A673 (cell line): ENCODE data around the gene MASP2. TPM values are rescaled to one million over a fixed set of nuclear protein-coding genes. Genes with fewer than 3 reads are reported as not detected.

ENCODE experiments used
- BruUV-seq: library from RNA; stranded (reverse); fragments of 400-500 nt; replicated peaks from 2 replicates; lab custom pipeline; 2021; lab: Mats Ljungman, UMichigan
- CTCF ChIA-PET: fragments of 300-600 bp; sonication (Branson Sonifier 250); formaldehyde crosslinking; loops from one replicate; lab custom pipeline; 2022; ENCODE audit warnings: antibody characterized with exemption; lab: Charles Lee
- POLR2A ChIA-PET: fragments of 300-600 bp; sonication (Branson Sonifier 250); formaldehyde crosslinking; loops from one replicate; lab custom pipeline; 2022; ENCODE audit warnings: antibody characterized with exemption; ENCODE audit not compliant: low non-redundant PET; lab: Charles Lee
- DNase-seq: peaks from one replicate; pipeline ENCODE4 v3.0.0-alpha.2; 2015; ENCODE audit warnings: low spot score
- H3K27ac ChIP-seq: fragments of 200-600 bp; sonication (generic); 2 replicates; pipeline ENCODE4 v1.5.1; 2016; ENCODE audit warnings: mixed run types, low read depth, mild to moderate bottlenecking, mixed read lengths, antibody characterized with exemption, low read length; ENCODE audit not compliant: poor library complexity, severe bottlenecking
- H3K27me3 ChIP-seq: fragments of 200-600 bp; sonication (generic); replicated peaks from 2 replicates; pipeline ENCODE4 v1.6.1; 2017; ENCODE audit warnings: mixed run types, low read depth, mild to moderate bottlenecking, mixed read lengths, antibody characterized with exemption, low read length; ENCODE audit not compliant: insufficient read depth, poor library complexity
- H3K36me3 ChIP-seq: fragments of 200-600 bp; sonication (generic); 2 replicates; pipeline ENCODE4 v1.6.1; 2016; ENCODE audit warnings: mixed run types, mild to moderate bottlenecking, mixed read lengths, antibody characterized with exemption, low read length; ENCODE audit not compliant: insufficient read depth, poor library complexity, severe bottlenecking
- H3K4me1 ChIP-seq: fragments of 200-600 bp; sonication (generic); 2 replicates; pipeline ENCODE4 v1.6.1; 2017; ENCODE audit warnings: mixed run types, mild to moderate bottlenecking, mixed read lengths, antibody characterized with exemption, low read length; ENCODE audit not compliant: insufficient read depth, poor library complexity, severe bottlenecking
- H3K4me3 ChIP-seq: fragments of 200-600 bp; sonication (generic); 2 replicates; pipeline ENCODE4 v1.5.1; 2016; ENCODE audit warnings: low read depth, mixed run types, mild to moderate bottlenecking, mixed read lengths, low read length; ENCODE audit not compliant: poor library complexity, severe bottlenecking
- H3K9me3 ChIP-seq: fragments of 200-600 bp; sonication (generic); 2 replicates; pipeline ENCODE4 v1.6.1; 2016; ENCODE audit warnings: mixed run types, low read depth, mild to moderate bottlenecking, mixed read lengths, antibody characterized with exemption, low read length; ENCODE audit not compliant: poor library complexity, severe bottlenecking
- EZH2 ChIP-seq: fragments of 200-600 bp; sonication (generic); IDR thresholded peaks from 2 replicates; pipeline ENCODE4 v1.6.1; 2017; ENCODE audit warnings: borderline replicate concordance, low read depth, mild to moderate bottlenecking, mixed read lengths, antibody characterized with exemption, low read length; ENCODE audit not compliant: poor library complexity, severe bottlenecking
- intact Hi-C: fragments of 100-400 bp; cut with micrococcal nuclease; formaldehyde crosslinking; loops from one replicate; pipeline ENCODE4 v1.10.0; 2022; ENCODE audit not compliant: unreplicated experiment
- total RNA-seq: library from RNA; stranded (reverse); gene quantifications from 2 replicates; pipeline ENCODE4 v1.2.3, GENCODE V29; 2021
- TF ChIP-seq, protein P1 (sequence below): fragments of 300-800, 200-600 bp; sonication (generic); conservative IDR thresholded peaks from 2 replicates; pipeline ENCODE4 v1.5.1; 2017; ENCODE audit warnings: low read depth, mild to moderate bottlenecking, antibody characterized with exemption, low read length, moderate library complexity, mixed read lengths

MASP2 gene
- total RNA-seq, 1 experiment from 2014 or later, result 0.69 TPM

DNA sequence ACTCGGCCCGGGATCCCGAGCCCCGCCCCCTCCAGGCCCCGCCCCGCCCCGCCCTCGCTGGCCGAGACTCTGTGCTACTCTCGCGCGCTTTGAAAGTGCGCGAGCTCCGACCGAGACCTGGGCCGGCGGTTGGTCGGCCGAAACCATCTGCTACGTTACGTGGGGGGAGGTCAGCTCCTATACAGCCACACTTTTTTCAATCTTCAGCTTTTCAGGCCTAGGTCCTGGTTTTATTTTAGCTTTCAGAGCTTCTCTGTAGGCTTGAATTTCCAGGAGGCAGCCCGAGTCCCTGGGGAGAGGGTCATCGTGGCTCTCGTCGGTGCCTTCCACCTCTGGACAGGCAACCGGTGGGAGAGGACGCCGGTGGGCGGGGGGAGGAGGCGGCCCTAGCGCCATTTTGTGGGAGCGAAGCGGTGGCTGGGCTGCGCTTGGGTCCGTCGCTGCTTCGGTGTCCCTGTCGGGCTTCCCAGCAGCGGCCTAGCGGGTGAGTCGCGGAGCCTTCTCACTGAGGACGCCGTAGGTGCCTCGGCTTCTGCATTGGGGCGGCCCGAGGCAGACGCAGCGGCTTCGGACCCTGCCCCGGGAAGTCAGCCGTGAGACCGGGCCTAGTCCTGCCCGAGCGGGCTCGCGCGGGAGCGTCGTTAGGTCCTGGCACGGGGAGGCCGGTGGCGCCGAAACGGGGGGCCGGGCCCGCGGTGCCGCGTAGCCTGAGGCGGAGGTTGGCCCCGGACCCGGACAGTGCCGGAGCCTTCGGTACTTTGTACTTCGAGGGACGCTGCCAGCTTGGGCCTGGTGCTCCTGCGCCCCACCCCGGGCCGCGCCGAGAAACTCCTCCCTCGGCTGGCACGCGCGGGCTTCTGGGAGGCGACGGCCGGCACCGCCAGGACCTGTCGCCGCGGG lies 34.5 kb downstream of the MASP2 start, which contains the start of gene TARDBP:
TARDBP (plus strand) TSS at position 395 of the 900 bp plus-strand sequence. CDS start 1,074 bp downstream, outside the sequence.
- CTCF ChIA-PET, result interaction anchor here (0.6 kb wide), 1 partner anchor 27 kb away, joined by 3 read pairs; no protein-coding TSS in a partner anchor
- POLR2A ChIA-PET, result interaction anchor here (0.5 to 0.6 kb wide), 2 partner anchors 25 to 63 kb away, joined by 3 to 4 read pairs; no protein-coding TSS in a partner anchor
- intact Hi-C loops, result no loop called here

DNA sequence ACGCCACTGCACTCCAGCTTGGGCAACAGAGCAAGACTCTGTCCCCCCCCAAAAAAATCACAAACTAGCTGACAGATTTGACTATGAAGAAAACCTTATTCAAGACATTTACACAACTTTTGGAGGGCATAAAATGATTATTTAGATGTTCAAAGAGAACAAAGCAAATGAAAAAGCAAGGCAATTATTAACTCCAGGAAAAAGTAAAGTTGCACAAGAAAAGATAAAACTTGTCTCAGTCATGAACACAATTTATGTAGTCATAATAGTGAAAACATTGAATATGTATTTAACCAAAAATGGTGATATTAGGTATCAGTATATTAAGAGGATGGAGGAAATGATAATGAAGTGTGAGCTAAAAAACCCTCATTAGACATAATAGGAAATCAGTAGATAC lies 46.5 kb downstream of the MASP2 start:
- H3K27me3 ChIP-seq, result no peaks in the 10 kb centered on the region
- DNase-seq, result no peak
- intact Hi-C loops, result no loop called here
- H3K4me3 ChIP-seq, result no peak overlapping the region
- CTCF ChIA-PET, result no interaction called here
- H3K36me3 ChIP-seq, result no peaks in the 10 kb centered on the region
- H3K9me3 ChIP-seq, result no peaks in the 10 kb centered on the region
- no peak overlapping the region for H3K27ac ChIP-seq
- TF ChIP-seq, protein P1, sequence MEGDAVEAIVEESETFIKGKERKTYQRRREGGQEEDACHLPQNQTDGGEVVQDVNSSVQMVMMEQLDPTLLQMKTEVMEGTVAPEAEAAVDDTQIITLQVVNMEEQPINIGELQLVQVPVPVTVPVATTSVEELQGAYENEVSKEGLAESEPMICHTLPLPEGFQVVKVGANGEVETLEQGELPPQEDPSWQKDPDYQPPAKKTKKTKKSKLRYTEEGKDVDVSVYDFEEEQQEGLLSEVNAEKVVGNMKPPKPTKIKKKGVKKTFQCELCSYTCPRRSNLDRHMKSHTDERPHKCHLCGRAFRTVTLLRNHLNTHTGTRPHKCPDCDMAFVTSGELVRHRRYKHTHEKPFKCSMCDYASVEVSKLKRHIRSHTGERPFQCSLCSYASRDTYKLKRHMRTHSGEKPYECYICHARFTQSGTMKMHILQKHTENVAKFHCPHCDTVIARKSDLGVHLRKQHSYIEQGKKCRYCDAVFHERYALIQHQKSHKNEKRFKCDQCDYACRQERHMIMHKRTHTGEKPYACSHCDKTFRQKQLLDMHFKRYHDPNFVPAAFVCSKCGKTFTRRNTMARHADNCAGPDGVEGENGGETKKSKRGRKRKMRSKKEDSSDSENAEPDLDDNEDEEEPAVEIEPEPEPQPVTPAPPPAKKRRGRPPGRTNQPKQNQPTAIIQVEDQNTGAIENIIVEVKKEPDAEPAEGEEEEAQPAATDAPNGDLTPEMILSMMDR, result no peak
- TF ChIP-seq EZH2, result no peak
- H3K4me1 ChIP-seq, result no peaks in the 10 kb centered on the region
- BruUV-seq, result no TSS peak
- POLR2A ChIA-PET, result no interaction called here

More for the DNA sequence above, 34.5 kb downstream of the MASP2 start, which contains the start of gene TARDBP:
- no TSS peak for BruUV-seq
- Histone ChIP-seq H3K4me3 (peak within 1 kb of the TSS; percentile 94), H3K36me3 (peaks cover 41% of the 10 kb centered on the region), H3K27me3 (no peaks in the 10 kb centered on the region), H3K27ac (peak within 1 kb of the TSS; percentile 100), H3K4me1 (peaks cover 15% of the 10 kb centered on the region), H3K9me3 (no peaks in the 10 kb centered on the region)
- peak; percentile 94 for DNase-seq
- TF ChIP-seq, protein P1, result no peak
- TF ChIP-seq EZH2, result no peak

DNA sequence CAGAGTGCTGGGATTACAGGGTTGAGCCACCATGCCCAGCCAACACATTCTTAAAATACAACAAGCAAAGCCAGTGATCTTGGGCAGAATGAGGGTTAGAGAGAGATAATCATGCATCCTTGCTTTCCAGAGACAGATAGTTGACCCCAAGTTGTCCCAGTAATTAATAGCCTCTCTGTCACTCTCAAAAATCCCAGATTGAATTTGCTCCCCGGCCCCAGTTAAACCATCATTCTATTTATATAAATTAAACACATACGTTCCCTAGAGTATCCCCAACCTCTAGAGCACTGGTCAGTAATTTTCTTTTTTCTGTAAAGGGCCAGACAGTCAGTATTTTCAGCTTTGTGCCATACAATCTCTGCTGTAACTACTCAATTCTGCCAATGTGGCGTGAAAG lies 50.9 kb downstream of the MASP2 start:
- no peaks in the 10 kb centered on the region for H3K36me3 ChIP-seq
- POLR2A ChIA-PET, result no interaction called here
- CTCF ChIA-PET, result no interaction called here
- intact Hi-C loops, result no loop called here
- no peaks in the 10 kb centered on the region for H3K9me3 ChIP-seq
- H3K27ac ChIP-seq, result no peak overlapping the region
- no peak overlapping the region for H3K4me3 ChIP-seq
- DNase-seq, result no peak
- BruUV-seq, result no TSS peak
- H3K4me1 ChIP-seq, result peaks cover 7% of the 10 kb centered on the region
- TF ChIP-seq, protein P1, result no peak
- no peak for TF ChIP-seq EZH2
- H3K27me3 ChIP-seq, result no peaks in the 10 kb centered on the region
